Urinary bladder (tissue), 4 donors: Measurements from ENCODE around the gene APLF. TPM values are rescaled to one million over a fixed set of nuclear protein-coding genes. Genes with fewer than 3 reads are reported as not detected.

ENCODE experiments used
- DNase-seq: peaks from one replicate; pipeline ENCODE4 v3.0.0-alpha.2; 2015; ENCODE audit errors: extremely low spot score
- H3K27ac ChIP-seq: one replicate; pipeline ENCODE4 v1.5.1; 2013; ENCODE audit warnings: low read depth, mild to moderate bottlenecking, moderate library complexity
- H3K36me3 ChIP-seq: one replicate; pipeline ENCODE4 v1.6.1; 2013; ENCODE audit warnings: mild to moderate bottlenecking, moderate library complexity; ENCODE audit not compliant: insufficient read depth
- H3K4me1 ChIP-seq: one replicate; pipeline ENCODE4 v1.6.1; 2013; ENCODE audit warnings: mild to moderate bottlenecking, moderate library complexity; ENCODE audit not compliant: insufficient read depth
- H3K4me3 ChIP-seq: one replicate; pipeline ENCODE4 v1.5.1; 2013; ENCODE audit warnings: low read depth, low read length
- WGBS: extraction: QIAGEN DNeasy Blood & Tissue Kit; methylation state at CpG from one replicate; pipeline ENCODE4 v1.1.7; 2013; 5-methylcytosine and 5-hydroxymethylcytosine counted together
- polyA plus RNA-seq: library from polyadenylated mRNA; stranded (reverse); fragments of 200-250 nt; gene quantifications from one replicate; pipeline ENCODE4 v1.2.3, GENCODE V29; 2013
- total RNA-seq: library from RNA; depleted of rRNA; stranded (reverse); fragments of >200 nt; gene quantifications from one replicate; pipeline ENCODE4 v1.2.3, GENCODE V29; 2014
- donor health status: healthy with polysubstance abuse.
- donor health status: healthy.

The APLF gene
- total and polyA plus RNA-seq, 2 donors = 1.4 to 15.9 TPM

- 64% methylated on average over 2 of the region's 2 CpGs for WGBS
Observed at GRCh38 chr2:68453761-68454360, 13.5 kb upstream of the APLF start.

GRCh38 chr2:68454719-68455118 is 12.7 kb upstream of the APLF start:
- H3K4me1 ChIP-seq = no peaks in the 10 kb centered on the region
- no peak for DNase-seq
- no peaks in the 10 kb centered on the region for H3K36me3 ChIP-seq
- 75% methylated on average over 3 of the region's 3 CpGs for WGBS
- no peak overlapping the region for H3K27ac ChIP-seq
- H3K4me3 ChIP-seq = no peak overlapping the region

More at GRCh38 chr2:68453761-68454360, 13.5 kb upstream of the APLF start:
- no peaks in the 10 kb centered on the region for H3K4me1 ChIP-seq
- H3K36me3 ChIP-seq = no peaks in the 10 kb centered on the region
- H3K27ac ChIP-seq = no peak overlapping the region
- DNase-seq = no peak
- H3K4me3 ChIP-seq = no peak overlapping the region

GRCh38 chr2:68456198-68456597 is 11.2 kb upstream of the APLF start:
- Histone ChIP-seq H3K27ac (no peak overlapping the region), H3K36me3 (no peaks in the 10 kb centered on the region), H3K4me1 (no peaks in the 10 kb centered on the region), H3K4me3 (no peak overlapping the region)
- DNase-seq = no peak
- 88% methylated on average over 4 of the region's 4 CpGs for whole genome bisulfite sequencing

- no peak for DNase-seq
- Histone ChIP-seq H3K27ac (no peak overlapping the region), H3K4me1 (no peaks in the 10 kb centered on the region), H3K4me3 (no peak overlapping the region), H3K36me3 (no peaks in the 10 kb centered on the region)
- WGBS = 51% methylated on average over 1 of the region's 1 CpG
Observed at GRCh38 chr2:68458981-68459380, 8.4 kb upstream of the APLF start.

GRCh38 chr2:68463287-68463877 is 4.0 kb upstream of the APLF start:
- H3K36me3 ChIP-seq = no peaks in the 10 kb centered on the region
- no peaks in the 10 kb centered on the region for H3K4me1 ChIP-seq
- WGBS = 0% methylated on average over 1 of the region's 1 CpG
- H3K27ac ChIP-seq = no peak overlapping the region
- H3K4me3 ChIP-seq = no peak overlapping the region
- DNase-seq = no peak

GRCh38 chr2:68464651-68465050 is 2.7 kb upstream of the APLF start:
- WGBS = 84% methylated on average over 5 of the region's 5 CpGs

GRCh38 chr2:68465081-68465916 is 2.1 kb upstream of the APLF start:
- no peaks in the 10 kb centered on the region for H3K36me3 ChIP-seq
- H3K27ac ChIP-seq = no peak overlapping the region
- 88% methylated on average over 7 of the region's 7 CpGs for WGBS
- H3K4me3 ChIP-seq = no peak overlapping the region
- DNase-seq = no peak
- no peaks in the 10 kb centered on the region for H3K4me1 ChIP-seq

More at GRCh38 chr2:68464651-68465050, 2.7 kb upstream of the APLF start:
- Histone ChIP-seq H3K4me3 (no peak overlapping the region), H3K4me1 (no peaks in the 10 kb centered on the region), H3K27ac (no peak overlapping the region), H3K36me3 (no peaks in the 10 kb centered on the region)
- no peak for DNase-seq

- 7% methylated on average over 11 of the region's 11 CpGs for WGBS
- Histone ChIP-seq H3K36me3 (no peaks in the 10 kb centered on the region), H3K4me3 (peak overlapping the region; percentile 75), H3K27ac (peak overlapping the region; percentile 80), H3K4me1 (no peaks in the 10 kb centered on the region)
- no peak for DNase-seq
Observed at GRCh38 chr2:68466361-68466777, 1.0 kb upstream of the APLF start.

GRCh38 chr2:68466778-68467076 is 658 bp upstream of the APLF start:
- H3K27ac ChIP-seq = peak overlapping the region; percentile 80
- H3K4me1 ChIP-seq = no peaks in the 10 kb centered on the region
- H3K4me3 ChIP-seq = peak overlapping the region; percentile 75
- WGBS = under 1% methylated on average over 18 of the region's 18 CpGs
- no peak for DNase-seq
- H3K36me3 ChIP-seq = no peaks in the 10 kb centered on the region

- Histone ChIP-seq H3K4me1 (no peaks in the 10 kb centered on the region), H3K4me3 (no peak overlapping the region), H3K36me3 (no peaks in the 10 kb centered on the region), H3K27ac (no peak overlapping the region)
- 83% methylated on average over 2 of the region's 2 CpGs for WGBS
- DNase-seq = no peak
Observed at GRCh38 chr2:68468801-68469200, 1.4 kb downstream of the APLF start.

- WGBS = 92% methylated on average over 1 of the region's 1 CpG
- no peak for DNase-seq
- no peak overlapping the region for H3K27ac ChIP-seq
- H3K4me3 ChIP-seq = no peak overlapping the region
- no peaks in the 10 kb centered on the region for H3K4me1 ChIP-seq
- no peaks in the 10 kb centered on the region for H3K36me3 ChIP-seq
Observed at GRCh38 chr2:68469935-68470334, 2.5 kb downstream of the APLF start.

GRCh38 chr2:68471385-68471784 is 4.0 kb downstream of the APLF start:
- Histone ChIP-seq H3K27ac (no peak overlapping the region), H3K4me3 (no peak overlapping the region), H3K4me1 (no peaks in the 10 kb centered on the region), H3K36me3 (no peaks in the 10 kb centered on the region)
- 93% methylated on average over 2 of the region's 2 CpGs for WGBS
- no peak for DNase-seq

- H3K27ac ChIP-seq = no peak overlapping the region
- DNase-seq = no peak
- H3K4me1 ChIP-seq = no peaks in the 10 kb centered on the region
- WGBS = 88% methylated on average over 3 of the region's 3 CpGs
- no peaks in the 10 kb centered on the region for H3K36me3 ChIP-seq
- H3K4me3 ChIP-seq = no peak overlapping the region
Observed at GRCh38 chr2:68472796-68473414, 5.5 kb downstream of the APLF start.

- Histone ChIP-seq H3K4me1 (no peaks in the 10 kb centered on the region), H3K4me3 (no peak overlapping the region), H3K27ac (no peak overlapping the region), H3K36me3 (no peaks in the 10 kb centered on the region)
- DNase-seq = no peak
Observed at GRCh38 chr2:68475110-68475509, 7.7 kb downstream of the APLF start.
